KMS-11 (cell line): ENCODE measurements around the gene HRH4.

Experiments
- H2AFZ ChIP-seq: fragments of 200-600 bp; sonication (generic); 2 replicates; pipeline ENCODE4 v1.6.1; 2016; ENCODE audit warnings: antibody characterized with exemption, mixed run types, low read depth
- H3K27ac ChIP-seq: fragments of 200-600 bp; sonication (generic); 2 replicates; pipeline ENCODE4 v1.6.1; 2016; ENCODE audit warnings: mild to moderate bottlenecking, mixed run types
- H3K27me3 ChIP-seq: fragments of 200-600 bp; sonication (generic); 2 replicates; pipeline ENCODE4 v1.6.1; 2017; ENCODE audit warnings: mild to moderate bottlenecking, low read depth, mixed run types, moderate library complexity; ENCODE audit not compliant: insufficient read depth
- H3K36me3 ChIP-seq: fragments of 200-600 bp; sonication (generic); 2 replicates; pipeline ENCODE4 v1.6.1; 2017; ENCODE audit warnings: mild to moderate bottlenecking, mixed run types; ENCODE audit not compliant: insufficient read depth
- H3K4me1 ChIP-seq: fragments of 200-600 bp; sonication (generic); 2 replicates; pipeline ENCODE4 v1.6.1; 2016; ENCODE audit warnings: mild to moderate bottlenecking, low read depth, mixed run types; ENCODE audit not compliant: poor library complexity, severe bottlenecking
- H3K4me2 ChIP-seq: fragments of 200-600 bp; sonication (generic); 2 replicates; pipeline ENCODE4 v1.7.0; 2016; ENCODE audit warnings: mild to moderate bottlenecking, mixed run types
- H3K4me3 ChIP-seq: fragments of 200-600 bp; sonication (generic); IDR thresholded peaks from 2 replicates; pipeline ENCODE4 v1.6.1; 2017; ENCODE audit warnings: low read depth, low read length, mixed read lengths; ENCODE audit not compliant: insufficient read depth
- H3K79me2 ChIP-seq: fragments of 200-600 bp; sonication (generic); 2 replicates; pipeline ENCODE4 v1.6.1; 2016; ENCODE audit warnings: low read depth, mixed run types; ENCODE audit not compliant: insufficient read depth
- H3K9ac ChIP-seq: fragments of 200-600 bp; sonication (generic); 2 replicates; pipeline ENCODE4 v1.6.1; 2016; ENCODE audit warnings: mild to moderate bottlenecking, mixed run types
- H4K20me1 ChIP-seq: fragments of 200-600 bp; sonication (generic); 2 replicates; pipeline ENCODE4 v1.6.1; 2016; ENCODE audit warnings: mild to moderate bottlenecking, mixed run types; ENCODE audit not compliant: insufficient read depth
- CTCF ChIP-seq: fragments of 200-600 bp; sonication (generic); conservative IDR thresholded peaks from 2 replicates; pipeline ENCODE4 v1.6.1; 2017; ENCODE audit warnings: low read depth, mild to moderate bottlenecking, antibody characterized with exemption, low read length, moderate library complexity, mixed read lengths

Gene HRH4

GRCh38 chr18:24460388-24460787 is at the start of gene HRH4:
TSS of gene HRH4 (plus strand) at chr18:24460637. CDS start at chr18:24460729, 92 bp downstream.
- Histone ChIP-seq H3K79me2 (no peaks in the 10 kb centered on the region), H2AFZ (no peak within 1 kb of the TSS), H3K4me3 (no peak within 1 kb of the TSS), H3K9ac (no peak within 1 kb of the TSS), H3K36me3 (no peaks in the 10 kb centered on the region), H4K20me1 (no peaks in the 10 kb centered on the region), H3K4me2 (no peak within 1 kb of the TSS), H3K27me3 (no peaks in the 10 kb centered on the region), H3K27ac (no peak within 1 kb of the TSS), H3K4me1 (no peaks in the 10 kb centered on the region)
- TF ChIP-seq CTCF, result no peak

- no peak overlapping the region for H3K27ac ChIP-seq
- H3K9ac ChIP-seq, result no peak overlapping the region
- no peak overlapping the region for H3K4me3 ChIP-seq
- peaks cover 45% of the 10 kb centered on the region for H3K4me1 ChIP-seq
- H4K20me1 ChIP-seq, result no peaks in the 10 kb centered on the region
- peak overlapping the region; percentile 45; the same call in 1 of the 2 replicates for H3K4me2 ChIP-seq
- no peak overlapping the region for H2AFZ ChIP-seq
- TF ChIP-seq CTCF, result no peak
- H3K36me3 ChIP-seq, result no peaks in the 10 kb centered on the region
- no peaks in the 10 kb centered on the region for H3K27me3 ChIP-seq
- H3K79me2 ChIP-seq, result no peaks in the 10 kb centered on the region
Measured at GRCh38 chr18:24413148-24413547, 47.3 kb upstream of the HRH4 start.

- peak overlapping the region; percentile 37; the same call in 1 of the 2 replicates for H3K27ac ChIP-seq
- no peaks in the 10 kb centered on the region for H3K27me3 ChIP-seq
- no peak overlapping the region for H2AFZ ChIP-seq
- H3K36me3 ChIP-seq, result no peaks in the 10 kb centered on the region
- no peak overlapping the region for H3K9ac ChIP-seq
- H4K20me1 ChIP-seq, result no peaks in the 10 kb centered on the region
- H3K4me3 ChIP-seq, result no peak overlapping the region
- peaks cover 45% of the 10 kb centered on the region for H3K4me1 ChIP-seq
- no peak for TF ChIP-seq CTCF
- H3K4me2 ChIP-seq, result peak overlapping the region; percentile 45; the same call in 1 of the 2 replicates
- H3K79me2 ChIP-seq, result no peaks in the 10 kb centered on the region
Measured at GRCh38 chr18:24414349-24415003, 46.0 kb upstream of the HRH4 start.

GRCh38 chr18:24417480-24417879 is 43.0 kb upstream of the HRH4 start:
- Histone ChIP-seq H3K27me3 (no peaks in the 10 kb centered on the region), H3K4me3 (no peak overlapping the region), H3K4me1 (peaks cover 36% of the 10 kb centered on the region), H2AFZ (no peak overlapping the region), H3K36me3 (no peaks in the 10 kb centered on the region), H3K79me2 (no peaks in the 10 kb centered on the region), H4K20me1 (no peaks in the 10 kb centered on the region), H3K4me2 (no peak overlapping the region), H3K27ac (no peak overlapping the region), H3K9ac (no peak overlapping the region)
- no peak for TF ChIP-seq CTCF
